ENCODE results near the gene MYCBP.
A peak's percentile ranks its signal among the peaks of the same experiment; 100 is the strongest.
"Not testable (repeated sequence)": the region's sequence is repeated elsewhere in the genome, so short reads cannot be mapped to it uniquely, and the experiment has no call there.

MYCBP gene

DNA sequence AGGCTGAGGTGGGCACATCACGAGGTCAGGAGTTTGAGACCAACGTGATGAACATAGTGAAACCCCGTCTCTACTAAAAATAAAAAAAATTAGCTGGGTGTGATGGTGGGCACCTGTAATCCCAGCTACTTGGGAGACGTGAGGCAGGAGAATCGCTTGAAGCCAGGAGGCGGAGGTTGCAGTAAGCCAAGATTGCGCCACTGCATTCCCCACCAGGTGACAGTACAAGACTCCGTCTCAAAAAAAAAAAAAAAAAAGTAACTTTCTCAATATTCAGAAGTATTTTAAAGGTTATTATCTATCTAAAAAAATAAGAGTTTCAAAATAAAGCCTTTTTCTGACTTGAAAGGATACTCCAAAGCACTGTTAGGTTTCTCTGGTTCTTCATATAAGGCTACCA is 5.9 kb downstream of the MYCBP start:
- DNase-seq (ENCODE audit: low read depth in 2 of 2), result no peak

DNA sequence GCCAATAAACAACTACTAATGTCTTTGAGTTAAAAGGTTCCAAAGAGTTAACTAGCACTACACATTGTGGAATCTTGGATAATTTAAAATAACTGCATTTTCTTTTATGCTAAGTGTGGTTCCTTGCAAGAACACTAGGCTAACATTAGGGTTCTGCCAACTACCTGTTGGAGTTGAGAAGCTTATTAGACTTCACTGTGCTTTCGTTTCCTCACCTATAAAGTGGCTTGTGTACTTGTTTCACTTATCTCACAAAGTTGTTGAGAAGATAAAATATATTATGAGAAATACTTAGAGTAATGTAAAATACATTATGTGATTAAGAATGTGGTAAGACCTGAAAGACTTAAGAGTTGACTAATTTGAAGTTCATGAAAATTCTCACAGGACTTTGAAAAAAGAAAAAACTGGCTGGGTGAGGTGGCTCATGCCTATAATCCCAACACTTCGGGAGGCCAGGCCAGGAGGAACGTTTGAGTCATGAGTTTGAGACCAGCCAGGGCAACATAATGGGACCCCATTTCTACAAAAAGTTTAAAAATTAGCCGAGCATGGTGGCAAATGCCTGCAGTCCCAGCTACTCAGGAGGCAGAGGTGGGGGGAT is 7.9 kb downstream of the MYCBP start:
- DNase-seq (ENCODE audit: low read depth in 2 of 2), result no peak

DNA sequence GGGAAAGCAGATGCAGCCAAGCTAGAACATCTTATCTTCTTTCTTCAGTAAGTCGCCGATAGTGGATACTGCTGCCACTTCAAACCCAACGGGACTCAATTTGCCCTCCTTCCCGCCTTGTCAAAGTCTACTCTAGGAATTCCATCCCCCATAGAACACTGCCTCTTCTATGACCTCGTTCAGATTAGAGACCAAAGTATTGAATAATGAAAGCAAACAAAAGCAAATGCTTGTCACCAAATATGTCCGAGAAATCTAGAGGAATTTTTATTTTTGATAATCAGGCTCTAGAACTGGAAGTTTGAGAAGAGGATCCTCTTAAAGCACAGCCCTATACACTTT is 12.7 kb downstream of the MYCBP start:
- no peak for DNase-seq (ENCODE audit: low read depth in 2 of 2)

DNA sequence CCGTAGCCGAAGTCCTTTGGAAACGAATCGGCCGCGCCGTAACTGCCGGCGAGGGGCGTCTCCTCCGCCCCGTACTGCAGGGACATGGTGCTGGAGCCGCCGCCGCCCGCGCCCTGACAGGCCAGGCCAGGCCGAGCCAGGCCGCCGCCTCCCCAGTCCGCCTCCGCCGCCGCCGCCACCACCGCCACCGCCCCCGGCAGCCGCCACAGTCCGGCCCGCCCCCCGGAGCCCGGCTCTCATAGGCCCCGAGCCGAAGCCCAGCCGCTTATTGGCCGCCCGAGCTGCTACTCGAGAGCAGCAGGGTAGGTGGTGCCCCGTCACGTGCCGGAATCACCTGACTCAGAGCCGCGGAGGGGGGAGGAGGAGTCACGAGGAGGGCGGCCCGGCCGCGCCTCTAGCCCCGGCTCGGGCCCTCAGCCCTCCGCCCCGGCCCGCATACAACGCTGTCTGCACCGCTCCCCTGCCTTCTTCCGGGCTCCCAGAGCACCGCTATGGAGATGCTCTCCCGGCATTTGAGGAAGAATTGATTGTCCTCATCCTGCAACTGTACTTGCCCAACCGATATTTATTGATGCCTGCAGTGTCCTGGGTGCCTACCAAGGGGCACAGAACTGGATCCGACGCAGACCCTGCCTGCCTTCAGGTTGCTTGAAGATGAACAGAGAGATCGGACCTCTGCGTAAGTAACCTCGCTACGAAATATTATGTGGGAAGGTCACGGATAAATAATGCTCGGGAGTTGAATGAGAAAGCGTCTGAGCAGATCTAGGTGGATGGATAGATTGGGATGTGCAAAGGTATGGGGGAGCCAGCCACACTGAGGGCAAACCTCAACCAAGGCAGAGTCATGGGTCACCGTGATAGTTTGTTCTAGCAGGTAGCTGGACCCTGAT is 13.3 kb downstream of the MYCBP start, which contains the start of gene RRAGC:
RRAGC (minus strand) TSS at position 212 of the 893 bp plus-strand sequence; CDS start at position 86, 126 bp downstream.
- DNase-seq (ENCODE audit: low read depth in 2 of 2), result peak; percentile 95 to 99

DNA sequence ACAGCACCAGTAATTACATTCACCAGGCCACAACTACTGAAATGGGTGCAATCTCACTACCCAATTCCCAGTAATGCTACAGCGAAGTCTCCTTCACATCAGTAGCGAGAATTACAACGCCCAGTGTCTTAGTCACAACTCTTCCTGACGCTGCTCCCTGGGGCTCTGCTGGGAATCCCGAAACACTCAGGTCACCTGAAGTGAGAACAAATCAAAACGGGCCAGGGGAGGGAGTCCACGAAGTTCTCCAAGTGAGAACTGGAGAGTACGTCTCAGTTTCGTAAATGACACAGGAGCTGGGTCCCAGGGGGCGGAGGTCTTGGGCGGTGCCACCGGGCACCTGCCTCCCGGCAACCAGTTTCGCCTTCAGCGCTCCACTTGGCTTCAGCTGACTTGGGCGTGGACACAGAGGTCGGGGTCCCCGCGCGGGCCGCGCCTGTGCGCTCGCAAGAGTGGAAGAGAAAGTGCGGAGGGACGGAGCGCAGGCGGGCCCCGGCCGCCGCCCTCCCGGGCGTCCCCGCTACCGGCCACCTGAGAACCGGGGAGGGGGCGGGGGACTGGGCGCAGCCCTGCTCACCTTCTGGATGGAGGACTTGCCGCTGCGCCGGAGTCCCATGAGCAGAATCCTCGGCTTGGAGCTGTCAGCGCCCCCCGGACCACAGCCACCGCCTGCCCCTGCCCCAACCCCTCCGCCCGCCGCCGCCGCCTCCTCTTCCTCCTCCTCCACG is 14.2 kb downstream of the MYCBP start:
- peak in 1 of 2 donors; percentile 32 for DNase-seq (ENCODE audit: low read depth in 2 of 2)

DNA sequence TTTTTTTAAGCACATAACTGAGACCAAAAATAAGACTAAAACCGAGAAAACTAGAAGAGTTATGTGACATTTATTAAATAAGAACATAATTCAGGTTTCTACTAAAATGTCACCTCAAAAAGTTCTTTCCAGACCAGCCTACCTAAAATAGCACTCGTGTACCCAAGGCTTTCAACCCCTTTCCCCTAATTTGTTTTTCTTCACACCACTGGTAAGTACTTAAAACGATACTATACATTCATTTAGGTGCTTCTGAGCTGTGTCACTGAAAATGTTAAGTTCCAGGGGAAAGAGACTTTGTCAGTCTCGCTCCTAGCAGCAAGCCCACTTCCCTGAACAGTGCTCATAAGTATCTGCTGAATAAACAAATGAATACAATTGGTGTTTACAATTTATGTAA is 20.4 kb downstream of the MYCBP start:
- DNase-seq (ENCODE audit: low read depth in 2 of 2), result no peak

DNA sequence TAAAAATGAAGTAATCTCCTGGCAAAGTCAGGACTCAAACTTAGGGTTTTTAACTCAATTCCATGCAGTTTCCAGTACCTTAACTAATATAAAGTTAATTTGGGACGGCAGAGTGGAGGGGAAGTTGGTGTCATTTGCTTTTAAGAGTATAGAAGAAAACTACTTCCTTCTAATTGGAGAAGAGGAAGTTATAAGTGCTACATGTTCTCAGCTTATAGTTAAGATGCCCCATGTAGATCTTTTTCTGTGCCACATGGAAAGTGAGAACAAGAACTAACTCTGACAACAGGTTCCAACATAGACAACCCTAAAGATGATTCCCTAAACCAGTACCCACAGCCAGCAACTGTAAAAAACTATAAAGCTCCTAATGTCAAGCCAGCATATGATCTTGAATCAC is 25.1 kb downstream of the MYCBP start:
- DNase-seq (ENCODE audit: low read depth in 2 of 2), result no peak

DNA sequence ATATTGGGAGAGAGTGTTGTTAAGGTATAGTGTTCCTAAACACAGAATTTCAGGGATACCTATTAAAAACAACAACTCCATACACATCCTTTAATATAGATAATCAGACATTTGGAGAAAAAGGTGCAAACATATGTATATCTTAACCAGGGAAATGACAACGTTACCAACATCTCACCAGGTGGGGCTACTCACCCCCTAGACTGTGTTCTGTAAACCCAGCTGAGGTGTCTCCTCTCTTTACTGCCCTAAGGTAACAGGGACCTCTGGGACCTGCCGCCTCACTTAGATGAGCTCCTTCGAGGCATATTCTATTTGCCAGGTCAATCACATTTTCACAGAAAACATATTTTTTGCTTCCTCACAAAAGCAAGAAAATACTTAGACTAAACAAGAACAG is 26.9 kb downstream of the MYCBP start:
- no peak for DNase-seq (ENCODE audit: low read depth in 2 of 2)

DNA sequence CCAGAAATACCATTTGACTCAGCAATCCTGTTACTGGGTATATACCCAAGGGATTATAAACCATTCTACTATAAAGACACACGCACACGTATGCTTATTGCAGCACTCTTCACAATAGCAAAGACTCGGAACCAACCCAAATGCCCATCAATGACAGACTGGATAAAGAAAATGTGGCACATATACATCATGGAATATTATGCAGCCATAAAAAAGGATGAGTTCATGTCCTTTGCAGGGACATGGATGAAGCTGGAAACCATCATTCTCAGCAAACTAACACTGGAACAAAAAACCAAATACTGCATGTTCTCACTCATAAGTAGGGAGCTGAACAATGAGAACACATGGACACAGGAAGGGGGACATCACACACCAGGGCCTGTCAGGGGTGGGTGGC is 28.1 kb downstream of the MYCBP start:
- DNase-seq (ENCODE audit: low read depth in 2 of 2), result not testable (repeated sequence)

DNA sequence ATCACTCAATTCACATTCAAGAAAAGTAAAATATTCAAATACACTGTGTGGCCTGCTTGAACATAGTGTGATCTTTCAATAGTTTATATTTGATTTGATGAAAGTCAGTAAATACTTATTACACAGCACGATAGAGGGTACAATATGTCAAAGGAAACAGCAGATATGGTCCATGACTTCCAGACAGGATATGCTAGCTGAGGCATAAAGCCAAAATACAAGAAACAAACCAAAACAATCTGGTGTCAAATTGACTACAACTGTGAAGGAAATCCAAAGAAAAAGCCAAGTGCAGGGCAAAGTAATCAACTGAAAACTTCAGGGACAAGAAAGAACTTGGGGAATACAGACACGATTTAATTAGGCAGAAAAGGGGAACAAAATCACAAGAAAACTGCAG is 32.9 kb downstream of the MYCBP start:
- DNase-seq (ENCODE audit: low read depth in 2 of 2), result no peak

DNA sequence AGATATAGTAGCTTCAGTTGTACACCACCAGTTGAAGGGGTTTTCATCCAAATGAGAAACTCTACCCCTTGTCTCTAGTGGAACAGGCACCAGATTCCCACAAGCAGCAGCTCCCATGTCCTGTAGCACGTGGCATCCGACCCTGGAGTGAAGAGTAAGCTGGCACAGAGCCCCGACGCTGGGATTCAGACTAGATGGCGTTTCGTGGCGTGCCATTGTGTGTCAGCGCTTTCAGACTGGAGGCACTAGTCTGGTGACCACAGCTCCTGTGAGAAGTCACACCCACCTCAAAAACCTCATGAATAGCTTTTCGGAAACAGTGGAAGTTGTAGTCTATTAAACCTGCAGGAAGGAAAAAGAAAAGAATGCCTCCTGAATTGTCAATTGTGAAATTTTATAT is 33.8 kb downstream of the MYCBP start:
- no peak for DNase-seq (ENCODE audit: low read depth in 2 of 2)

DNA sequence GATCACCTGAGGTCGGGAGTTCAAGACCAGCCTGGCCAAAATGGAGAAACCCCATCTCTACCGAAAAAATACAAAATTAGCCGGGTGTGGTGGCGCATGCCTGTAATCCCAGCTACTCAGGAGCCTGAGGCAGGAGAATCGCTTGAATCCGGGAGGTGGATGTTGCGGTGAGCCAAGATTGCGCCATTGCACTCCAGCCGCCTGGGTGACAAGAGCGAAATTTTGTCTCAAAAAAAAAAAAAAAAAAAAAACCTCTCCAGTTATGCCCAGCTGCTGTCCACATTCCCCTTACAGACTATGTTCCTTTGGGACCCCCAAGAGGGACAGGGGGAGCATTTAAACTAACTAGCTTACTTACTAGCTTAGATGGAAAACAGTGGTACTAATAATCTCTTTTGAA is 36.8 kb downstream of the MYCBP start:
- not testable (repeated sequence) for DNase-seq (ENCODE audit: low read depth in 2 of 2)

DNA sequence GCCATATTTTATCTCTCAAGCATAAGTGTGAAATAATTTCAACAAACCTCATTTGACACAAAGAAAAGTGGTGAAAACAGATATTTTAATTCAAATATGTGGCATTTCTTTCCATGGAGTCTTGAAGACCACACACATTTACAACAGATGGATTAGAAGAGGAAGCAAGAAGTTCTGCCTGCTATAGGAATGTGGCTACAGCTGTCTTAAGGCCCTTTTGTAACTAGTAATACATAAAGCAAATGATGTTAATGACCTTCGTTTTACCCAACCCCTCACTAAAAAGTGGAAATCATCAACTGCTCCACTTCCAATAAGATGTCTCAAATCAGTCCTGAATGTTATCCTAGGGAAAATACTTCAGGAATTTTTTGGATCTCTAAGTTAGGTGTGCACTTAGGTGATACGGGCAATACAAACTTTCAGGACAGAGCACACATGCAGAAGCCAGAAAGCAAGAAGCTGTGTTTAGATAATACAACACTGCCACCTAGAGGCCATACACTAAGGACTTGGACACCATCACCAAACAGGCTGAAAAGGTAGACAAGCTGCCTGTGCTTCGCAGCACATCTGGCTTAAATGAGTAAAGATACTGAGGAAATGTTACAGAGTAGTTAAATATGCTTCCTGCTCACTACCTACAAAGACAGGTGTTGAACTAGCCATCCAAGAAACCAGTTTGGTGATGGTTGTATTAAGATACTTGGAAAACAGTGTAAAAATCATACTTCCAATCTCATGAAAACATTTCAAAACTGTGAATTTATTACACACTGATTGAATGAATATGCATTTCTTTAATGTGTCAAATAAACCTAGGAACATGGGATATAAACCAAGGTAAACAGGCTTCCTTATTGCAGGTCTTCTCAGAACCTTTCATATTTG is 38.0 kb downstream of the MYCBP start:
- DNase-seq (ENCODE audit: low read depth in 2 of 2), result peak in 1 of 2 donors; percentile 11

DNA sequence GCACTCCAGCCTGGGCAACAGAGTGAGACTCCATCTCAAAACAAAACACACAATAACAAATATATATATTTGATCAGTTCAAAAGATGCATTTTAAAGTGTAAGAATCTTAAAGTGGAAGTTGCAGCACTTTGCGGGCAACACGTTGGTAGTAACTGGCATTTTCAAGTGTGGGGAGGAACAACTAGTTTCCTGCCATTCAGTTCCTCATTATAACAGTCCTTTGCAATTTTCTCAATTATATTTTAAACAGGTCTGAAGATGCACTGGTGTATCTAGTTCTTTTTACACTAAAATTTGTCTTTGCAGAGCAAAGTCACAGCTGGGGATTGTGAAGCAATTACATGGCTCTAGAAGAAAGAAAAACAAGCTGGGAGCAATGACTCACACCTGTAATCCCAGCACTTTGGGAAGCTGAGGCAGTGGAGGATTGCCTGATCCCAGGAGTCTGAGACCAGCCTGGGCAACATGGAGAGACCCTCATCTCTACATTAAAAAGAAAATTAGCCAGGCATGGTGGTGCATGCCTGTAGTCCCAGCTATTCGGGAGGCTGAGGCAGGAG is 38.8 kb downstream of the MYCBP start:
- no peak for DNase-seq (ENCODE audit: low read depth in 2 of 2)

DNA sequence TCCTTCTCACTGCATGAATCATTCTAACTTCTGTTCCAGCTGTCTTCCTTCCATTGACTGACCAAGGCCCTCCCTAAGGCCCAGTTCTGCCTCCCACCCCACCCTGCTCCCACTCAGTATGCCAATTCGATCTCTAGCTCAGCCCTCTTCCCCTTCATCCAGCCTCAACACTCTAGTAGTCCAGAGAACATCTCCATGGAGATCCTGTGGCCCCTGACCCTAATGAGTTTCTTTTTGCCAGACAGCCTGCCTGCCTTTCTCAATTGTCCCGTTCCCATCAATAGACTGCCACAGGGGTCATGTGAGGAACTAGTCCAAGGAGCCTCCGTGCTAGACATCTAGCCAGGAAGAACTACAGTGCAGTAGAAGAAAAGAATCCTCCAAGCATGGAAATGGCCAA is 40.0 kb downstream of the MYCBP start:
- DNase-seq (ENCODE audit: low read depth in 2 of 2), result no peak

DNA sequence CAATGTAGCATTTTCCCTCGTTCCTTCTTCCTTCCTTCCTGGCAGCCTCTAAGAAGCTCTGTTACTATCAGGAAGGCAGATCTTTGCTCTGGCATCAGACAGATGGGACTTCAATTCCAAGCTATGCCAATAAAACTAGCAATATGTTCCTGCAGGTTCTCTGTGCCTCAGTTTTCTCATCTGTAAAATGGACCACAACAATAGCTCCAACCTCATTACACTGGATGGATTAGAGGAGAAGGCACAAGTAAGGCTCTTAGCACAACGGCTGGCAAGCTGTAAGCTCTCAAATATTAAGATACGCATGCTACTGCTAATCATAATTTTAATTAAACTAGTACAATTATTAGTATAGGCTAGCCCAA is 40.8 kb downstream of the MYCBP start:
- DNase-seq (ENCODE audit: low read depth in 2 of 2), result no peak

DNA sequence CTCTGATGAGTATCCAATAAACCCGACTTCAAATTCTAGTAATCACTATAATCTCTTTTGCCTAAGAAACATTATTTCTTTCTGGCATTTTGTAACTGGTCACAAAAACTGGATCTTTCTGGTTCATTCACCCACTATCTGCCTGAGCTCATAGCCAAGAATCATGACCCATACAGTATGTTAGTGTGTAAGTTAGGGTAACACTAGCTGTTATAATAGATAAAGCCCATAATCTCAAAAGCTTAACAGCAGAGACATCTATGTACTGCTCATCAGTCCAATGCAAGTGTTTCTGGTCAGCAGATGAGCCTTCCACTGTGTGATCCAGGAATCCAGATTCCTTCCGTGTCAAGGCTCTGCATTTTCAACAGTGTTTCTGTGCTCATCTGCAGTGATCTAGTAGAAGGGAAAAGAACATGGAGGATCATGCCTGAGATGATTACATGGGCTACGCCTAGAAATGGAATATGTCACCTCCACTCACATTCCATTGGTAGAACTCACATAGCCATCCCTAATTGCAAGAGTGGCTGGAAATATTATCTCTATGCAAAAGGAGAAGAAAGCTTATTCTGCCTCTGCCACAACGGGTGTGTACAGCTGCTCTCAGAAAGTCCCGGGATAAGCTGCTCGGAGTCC is 41.3 kb downstream of the MYCBP start:
- DNase-seq (ENCODE audit: low read depth in 2 of 2), result no peak

DNA sequence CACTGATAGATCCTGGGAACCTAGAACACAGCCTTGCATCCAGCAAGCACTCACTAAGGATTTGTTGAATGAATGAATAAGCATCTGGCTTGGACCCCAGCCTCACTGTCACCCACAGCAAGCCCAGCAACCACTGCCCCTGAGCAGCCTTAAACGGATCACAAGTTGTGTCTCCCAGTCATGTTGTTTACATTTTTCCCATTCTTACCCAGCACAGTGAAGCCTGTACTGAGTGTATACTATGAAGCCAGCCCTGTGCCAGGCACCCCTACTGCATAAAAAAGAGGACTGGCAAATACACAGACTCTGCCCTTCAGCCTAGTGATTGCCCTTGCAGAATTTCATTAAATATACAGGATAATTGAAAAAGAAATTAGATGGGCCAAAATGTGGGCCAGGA is 43.8 kb downstream of the MYCBP start:
- no peak for DNase-seq (ENCODE audit: low read depth in 2 of 2)

DNA sequence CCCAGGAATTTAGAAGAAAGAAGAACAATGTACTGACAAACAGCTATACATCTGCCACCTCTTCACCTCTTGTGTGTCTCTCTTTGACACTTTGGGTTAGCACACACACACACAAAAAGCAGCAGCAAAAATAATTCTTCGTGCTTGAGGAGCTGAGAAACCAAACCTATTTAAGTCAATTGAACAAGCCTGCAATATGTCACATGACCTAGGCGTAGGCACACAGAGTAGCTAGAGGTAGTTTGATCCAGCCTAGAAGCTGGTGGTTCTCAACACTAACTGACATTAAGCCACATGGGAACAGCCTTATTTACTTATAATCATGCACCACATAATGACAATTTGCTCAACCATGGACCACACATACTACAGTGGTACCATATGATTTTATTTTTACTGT is 45.8 kb downstream of the MYCBP start:
- DNase-seq (ENCODE audit: low read depth in 2 of 2), result no peak

DNA sequence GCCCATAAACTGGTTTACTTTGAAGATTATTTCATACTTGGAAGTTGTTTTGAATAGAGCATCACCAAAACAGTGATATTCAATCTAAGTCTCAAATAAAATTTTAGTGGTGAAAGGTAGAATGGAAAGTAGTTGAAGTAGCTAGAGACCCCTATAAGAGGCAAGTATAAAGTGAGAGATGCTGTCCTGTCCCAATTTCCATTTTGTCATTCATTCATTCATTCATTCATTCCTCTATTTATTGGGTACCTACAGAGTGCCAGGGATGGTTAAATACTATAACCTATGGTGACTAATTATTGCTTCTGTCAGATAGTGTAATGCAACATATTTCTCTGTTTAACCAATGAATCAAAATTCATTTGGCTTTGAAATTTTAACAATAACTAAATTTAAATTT is 46.3 kb downstream of the MYCBP start:
- DNase-seq (ENCODE audit: low read depth in 2 of 2), result no peak

DNA sequence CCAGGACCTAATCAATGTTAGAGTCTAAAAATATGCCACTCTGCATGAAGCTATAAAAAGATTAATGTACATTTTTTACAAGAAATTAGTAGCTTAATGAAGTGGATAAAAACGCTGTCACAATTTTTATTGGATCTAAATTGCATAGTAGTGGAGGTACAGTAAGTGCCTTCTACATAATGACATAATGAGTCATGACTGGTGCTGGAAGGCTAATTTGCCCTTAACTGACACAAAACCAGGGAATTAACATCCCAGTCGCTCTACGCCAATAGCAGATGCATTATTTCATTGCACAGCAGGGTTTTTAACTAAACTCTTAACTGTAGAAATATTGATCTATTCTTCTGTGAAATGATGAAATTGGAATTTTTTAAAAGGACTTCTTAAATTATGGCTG is 46.9 kb downstream of the MYCBP start:
- no peak for DNase-seq (ENCODE audit: low read depth in 2 of 2)

All from stimulated activated CD8-positive, alpha-beta memory T cell treated with anti-CD3 and anti-CD28 coated beads, Interleukin-7, amount 100 ng/mL, for 4 hours (primary cell).